ENCODE measurements around the gene EXOC1. TPM values are rescaled to one million over a fixed set of nuclear protein-coding genes. Genes with fewer than 3 reads are reported as not detected.

Gene EXOC1
- total RNA-seq, 1 donor = 56.7 TPM

GRCh38 chr4:55879224-55879623 lies 25.8 kb downstream of the EXOC1 start:
- TF ChIP-seq CTCF (IDR thresholded peaks at IDR 0.05; ENCODE audit: insufficient read depth, low read length) = no peak
- H3K4me3 ChIP-seq (ENCODE audit: low read depth, low read length) = no peak overlapping the region
- DNase-seq (ENCODE audit: low read depth) = no peak

DNA sequence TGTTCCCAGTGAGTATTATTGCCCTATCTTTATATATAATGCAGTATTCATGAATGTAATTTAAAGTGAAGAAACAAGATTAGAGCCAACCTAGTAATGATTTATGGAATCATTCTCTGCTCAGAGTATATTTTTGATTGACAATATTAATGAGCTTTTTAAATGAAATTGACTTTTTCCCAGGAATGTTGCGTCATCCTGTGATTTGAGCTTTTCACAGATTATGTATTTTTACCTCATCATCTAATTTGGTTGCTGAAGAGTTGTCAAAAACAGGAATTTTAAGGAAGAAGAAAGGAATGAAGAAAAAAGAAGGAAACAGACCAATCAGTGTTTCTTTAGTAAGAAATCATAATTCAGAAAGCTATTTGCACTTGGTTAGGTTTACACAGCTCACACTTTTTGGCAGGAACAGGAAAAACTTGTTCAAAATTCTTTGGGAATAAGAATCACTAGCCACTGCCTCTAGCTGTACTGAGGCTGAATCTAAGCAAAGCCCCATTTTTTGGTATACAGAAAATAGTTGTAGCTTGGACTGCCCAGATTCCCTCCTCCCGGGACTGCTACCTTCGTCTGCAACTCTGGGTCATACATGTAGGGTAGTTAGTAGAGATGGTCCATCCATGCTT lies 27.3 kb downstream of the EXOC1 start:
- H3K4me3 ChIP-seq (ENCODE audit: low read depth, low read length) = no peak overlapping the region
- no peak for DNase-seq (ENCODE audit: low read depth)
- no peak for TF ChIP-seq CTCF (IDR thresholded peaks at IDR 0.05; ENCODE audit: insufficient read depth, low read length)

GRCh38 chr4:55884093-55884850 lies 30.8 kb downstream of the EXOC1 start:
- no peak for TF ChIP-seq CTCF (IDR thresholded peaks at IDR 0.05; ENCODE audit: insufficient read depth, low read length)
- DNase-seq (ENCODE audit: low read depth) = no peak
- H3K4me3 ChIP-seq (ENCODE audit: low read depth, low read length) = no peak overlapping the region

DNA sequence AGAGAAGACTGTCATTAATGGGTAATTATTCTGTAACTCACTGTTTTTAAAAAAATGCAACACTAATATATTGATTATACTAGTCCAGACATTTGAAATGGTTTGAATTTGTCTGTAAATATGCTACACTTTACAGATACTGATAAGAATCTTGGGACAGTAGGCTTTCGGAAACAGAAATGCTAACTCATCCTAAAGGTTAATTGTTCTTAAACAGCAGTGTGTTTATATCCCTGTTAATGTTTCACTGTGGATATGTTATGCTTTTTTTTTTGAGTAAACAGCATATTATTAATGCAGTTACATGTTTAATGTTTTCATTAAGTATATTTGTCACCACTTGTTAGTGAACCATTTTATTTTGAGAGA lies 31.4 kb downstream of the EXOC1 start:
- no peak for DNase-seq (ENCODE audit: low read depth)
- H3K4me3 ChIP-seq (ENCODE audit: low read depth, low read length) = no peak overlapping the region
- TF ChIP-seq CTCF (IDR thresholded peaks at IDR 0.05; ENCODE audit: insufficient read depth, low read length) = no peak

DNA sequence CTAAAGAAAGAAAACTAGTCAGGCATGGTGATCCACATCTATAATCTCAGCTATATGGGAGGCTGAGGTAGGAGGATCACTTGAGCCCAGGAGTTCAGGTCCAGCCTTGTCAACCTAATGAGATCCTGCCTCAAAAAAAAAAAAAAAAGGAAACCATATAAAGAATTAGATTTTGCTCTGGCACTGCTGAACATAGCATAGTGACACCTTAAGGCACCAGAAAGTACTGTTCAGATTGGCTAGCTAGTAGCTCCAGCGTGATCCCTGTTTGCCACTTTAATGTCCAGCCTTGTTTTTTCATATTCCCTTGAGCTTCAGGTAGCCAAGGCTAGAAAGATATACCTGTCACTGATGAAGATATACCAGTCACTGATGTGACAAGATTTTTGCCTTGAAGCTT lies 34.1 kb downstream of the EXOC1 start:
- TF ChIP-seq CTCF (IDR thresholded peaks at IDR 0.05; ENCODE audit: insufficient read depth, low read length) = no peak
- DNase-seq (ENCODE audit: low read depth) = no peak
- H3K4me3 ChIP-seq (ENCODE audit: low read depth, low read length) = no peak overlapping the region

DNA sequence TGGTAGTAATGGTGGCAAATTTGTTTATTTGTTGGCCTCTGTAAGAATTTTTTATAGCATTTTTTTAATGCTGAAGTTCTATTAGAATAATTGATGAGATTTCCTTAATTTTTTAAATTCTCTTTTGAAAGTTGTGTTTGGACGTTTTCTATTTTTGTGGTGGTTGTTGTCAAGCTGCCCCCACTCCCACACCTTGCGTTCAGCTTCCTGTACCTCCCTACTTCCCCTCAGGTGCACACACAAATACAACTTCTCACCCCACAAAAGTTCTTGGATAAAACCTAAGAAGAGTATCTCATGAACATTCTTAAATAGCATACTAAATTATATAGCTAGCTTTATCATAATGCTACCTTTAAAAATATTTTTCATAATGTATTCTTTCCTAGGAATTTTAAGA lies 38.7 kb downstream of the EXOC1 start:
- no peak overlapping the region for H3K4me3 ChIP-seq (ENCODE audit: low read depth, low read length)
- TF ChIP-seq CTCF (IDR thresholded peaks at IDR 0.05; ENCODE audit: insufficient read depth, low read length) = no peak
- no peak for DNase-seq (ENCODE audit: low read depth)

All from fibroblast of the aortic adventitia (primary cell).